HL-60 (cell line): ENCODE data around the gene SMCO2.

ENCODE experiments used
- CTCF ChIP-seq: IDR thresholded peaks from one replicate; pipeline ENCODE4 v1.5.1; 2011; ENCODE audit warnings: low read length, control low read depth, inconsistent platforms; ENCODE audit not compliant: insufficient read depth
- POLR2AphosphoS5 ChIP-seq: IDR thresholded peaks from 2 replicates; pipeline ENCODE4 v1.6.1; 2012; ENCODE audit warnings: low read depth

- TF ChIP-seq CTCF (no peak), POLR2AphosphoS5 (no peak)
Observed at GRCh38 chr12:27488479-27488878, 41.9 kb downstream of the SMCO2 start.
